HepG2 (cell line): ENCODE measurements around the gene APOD. TPM values are rescaled to one million over a fixed set of nuclear protein-coding genes. Genes with fewer than 3 reads are reported as not detected.
"Not testable (repeated sequence)": the region's sequence is repeated elsewhere in the genome, so short reads cannot be mapped to it uniquely, and the experiment has no call there.

Experiments used
- ATAC-seq: fragments of 200-7000 bp; cut with Tn5 transposase; 3 replicates; pipeline ENCODE4 v1.9.1; 2020; ENCODE audit warnings: mild to moderate bottlenecking, moderate library complexity
- BruUV-seq: library from RNA; stranded (reverse); fragments of 400-500 nt; replicated peaks from 2 replicates; lab custom pipeline; 2021; lab: Mats Ljungman, UMichigan
- CTCF ChIA-PET: fragments of 300-600 bp; formaldehyde crosslinking; extraction: SDS; loops from one replicate; lab custom pipeline; 2021; ENCODE audit warnings: low total read pairs, inconsistent platforms, low intra/inter-chr PET ratio; lab: Yijun Ruan, JAX
- POLR2A ChIA-PET: fragments of 350-600 bp; sonication (Branson Sonifier 250); formaldehyde crosslinking; loops from one replicate; lab custom pipeline; 2020; ENCODE audit warnings: antibody characterized with exemption, inconsistent platforms; lab: Yijun Ruan, JAX
- DNase-seq: peaks from one replicate; pipeline ENCODE4 v3.0.0-alpha.2; 2015; ENCODE audit warnings: low spot score
- FAIRE-seq: peaks from 3 replicates; lab custom pipeline; 2011; peaks lifted over from hg19 to GRCh38; lab: Jason Lieb, UNC
- H2AFZ ChIP-seq: one replicate; pipeline ENCODE4 v1.6.1; 2011; ENCODE audit warnings: low read length, inconsistent platforms
- H3K27ac ChIP-seq: fragments of 300-600 bp; 3 replicates; pipeline ENCODE4 v1.8.0; 2011; ENCODE audit warnings: mixed run types, mild to moderate bottlenecking, mixed read lengths, low read length, inconsistent platforms; ENCODE audit not compliant: insufficient read depth; ENCODE audit errors: extremely low read length
- H3K27me3 ChIP-seq, 2 experiments: fragments of 200-600 bp in 1 of 2; 2 replicates in 1 of 2; 3 replicates in 1 of 2; pipeline versions ENCODE4 v1.6.0 to v1.8.0; 2011; ENCODE audit warnings: low read length in 2 of 2, mild to moderate bottlenecking in 2 of 2, moderate library complexity in 2 of 2, inconsistent platforms in 1 of 2; ENCODE audit not compliant: insufficient read depth in 2 of 2, control insufficient read depth in 1 of 2
- H3K36me3 ChIP-seq, 2 experiments: fragments of 200-600 bp in 1 of 2; replicated peaks in 1 of 2; 2 replicates in 1 of 2; 3 replicates in 1 of 2; pipeline versions ENCODE4 v1.5.1 to v1.8.0; 2011; ENCODE audit warnings: low read length in 2 of 2, inconsistent platforms in 1 of 2; ENCODE audit not compliant: insufficient read depth in 2 of 2, control insufficient read depth in 1 of 2
- H3K4me1 ChIP-seq: 2 replicates; pipeline ENCODE4 v1.5.1; 2012; ENCODE audit warnings: low read length, inconsistent platforms; ENCODE audit not compliant: insufficient read depth
- H3K4me2 ChIP-seq: 2 replicates; pipeline ENCODE4 v1.6.0; 2011; ENCODE audit warnings: low read depth, low read length, inconsistent platforms
- H3K4me3 ChIP-seq, 3 experiments: fragments of 200-600 bp in 1 of 3; sonication (generic), shearing (Covaris generic) in 1 of 3; replicated peaks in 1 of 3; 2 replicates each; pipeline ENCODE4 v1.5.1; 2011 to 2016; ENCODE audit warnings: low read length in 3 of 3, inconsistent platforms in 2 of 3, low read depth in 2 of 3, mild to moderate bottlenecking in 2 of 3, control low read depth in 1 of 3, mixed read lengths in 1 of 3; ENCODE audit not compliant: insufficient read depth in 1 of 3
- H3K79me2 ChIP-seq: one replicate; pipeline ENCODE4 v1.6.1; 2011; ENCODE audit warnings: low read length, inconsistent platforms; ENCODE audit not compliant: insufficient read depth
- H3K9ac ChIP-seq: 2 replicates; pipeline ENCODE4 v1.6.0; 2011; ENCODE audit warnings: mild to moderate bottlenecking, low read depth, low read length, inconsistent platforms; ENCODE audit not compliant: insufficient read depth
- H3K9me3 ChIP-seq: 2 replicates; pipeline ENCODE4 v1.5.1; 2012; ENCODE audit warnings: mild to moderate bottlenecking, low read length
- H4K20me1 ChIP-seq: 2 replicates; pipeline ENCODE4 v1.6.0; 2011; ENCODE audit warnings: inconsistent platforms, mild to moderate bottlenecking, low read length, moderate library complexity; ENCODE audit not compliant: insufficient read depth
- ADNP ChIP-seq: sonication (generic); formaldehyde crosslinking; IDR thresholded peaks from 2 replicates; pipeline ENCODE4 v1.4.0; 2020; ENCODE audit warnings: missing genetic modification reagents
- CCAR2 ChIP-seq: fragments of 200-400 bp; formaldehyde crosslinking; optimal IDR thresholded peaks from 2 replicates; pipeline ENCODE3; 2018; ENCODE audit warnings: low read depth, mild to moderate bottlenecking, low read length, moderate library complexity
- HOXD1 ChIP-seq: sonication (generic); formaldehyde crosslinking; IDR thresholded peaks from 2 replicates; pipeline ENCODE4 v1.5.0; 2020; ENCODE audit warnings: missing genetic modification reagents
- STAG1 ChIP-seq: sonication (generic); formaldehyde crosslinking; IDR thresholded peaks from 2 replicates; pipeline ENCODE4 v1.4.0; 2020; ENCODE audit warnings: missing genetic modification reagents
- THAP9 ChIP-seq: sonication (generic); formaldehyde crosslinking; IDR thresholded peaks from 2 replicates; pipeline ENCODE4; 2020; ENCODE audit warnings: missing genetic modification reagents, mild to moderate bottlenecking, borderline replicate concordance
- ZBTB10 ChIP-seq: sonication (generic); formaldehyde crosslinking; IDR thresholded peaks from 2 replicates; pipeline ENCODE4 v1.4.0; 2020; ENCODE audit warnings: missing genetic modification reagents, borderline replicate concordance
- ZMAT5 ChIP-seq: sonication (generic); formaldehyde crosslinking; IDR thresholded peaks from 2 replicates; pipeline ENCODE4 v1.5.0; 2020; ENCODE audit warnings: mild to moderate bottlenecking, low read depth, missing genetic modification reagents, borderline replicate concordance
- ZNF720 ChIP-seq: sonication (generic); formaldehyde crosslinking; IDR thresholded peaks from 2 replicates; pipeline ENCODE4 v1.4.0; 2020; ENCODE audit warnings: missing genetic modification reagents
- WGBS: methylation state at CpG from one replicate; pipeline ENCODE4 v1.1.6; 2017; ENCODE audit warnings: low lambda C conversion rate; 5-methylcytosine and 5-hydroxymethylcytosine counted together
- in situ Hi-C: cut with HindIII; loops from 2 replicates; pipeline ENCODE4 v1.10.0; 2017; ENCODE audit warnings: low pct_unique_long_range_greater_than_20kb; ENCODE audit not compliant: extremely low pct_ligation_motif_present
- intact Hi-C: fragments of 100-400 bp; cut with micrococcal nuclease; formaldehyde crosslinking; loops from one replicate; pipeline ENCODE4 v1.10.0; 2022; ENCODE audit not compliant: unreplicated experiment
- polyA plus RNA-seq, 8 experiments: library from polyadenylated mRNA; depleted of rRNA in 3 of 8; stranded (reverse) in 7 of 8; unstranded in 1 of 8; fragments of >200 nt; fragmentation: Illumina TruSeq in 4 of 8; extraction: Trizol in 4 of 8; gene quantifications; 2 replicates each; pipeline versions ENCODE4 v1.2.1 to v1.2.3, GENCODE V29; 2011 to 2016; ENCODE audit warnings: low read depth in 4 of 8, missing spikeins in 1 of 8, mixed read lengths in 1 of 8; ENCODE audit not compliant: insufficient read depth in 1 of 8
- total RNA-seq, 5 experiments: library from RNA; depleted of rRNA; stranded (reverse); fragments of >200 nt; fragmentation: Illumina TruSeq; extraction: Trizol; gene quantifications; 2 replicates each; pipeline ENCODE4 v1.2.3, GENCODE V29; 2016; ENCODE audit warnings: low read depth in 1 of 5

The APOD gene
- total and polyA plus RNA-seq, 2 of the 13 experiments (the other 11 are each of a cell fraction or from before 2014, with no cell fraction given), result not detected

GRCh38 chr3:195609229-195609628 lies 25.5 kb upstream of the APOD start:
- ChIA-PET POLR2A (no interaction called here), CTCF (no interaction called here)
- FAIRE-seq, result no peak

GRCh38 chr3:195601785-195602184 lies 18.0 kb upstream of the APOD start:
- CTCF ChIA-PET, FAIRE-seq, in situ Hi-C loops, H3K27me3 ChIP-seq, H3K9ac ChIP-seq, H3K36me3 ChIP-seq, DNase-seq, intact Hi-C loops, BruUV-seq, H3K4me1 ChIP-seq, H2AFZ ChIP-seq, ATAC-seq, H3K27ac ChIP-seq, H3K4me3 ChIP-seq, H4K20me1 ChIP-seq, H3K79me2 ChIP-seq, H3K4me2 ChIP-seq, POLR2A ChIA-PET: not testable (repeated sequence)
- peaks cover 18% of the 10 kb centered on the region for H3K9me3 ChIP-seq
- WGBS, result 0% methylated on average over 2 of the region's 2 CpGs

More at GRCh38 chr3:195609229-195609628, 25.5 kb upstream of the APOD start:
- in situ Hi-C loops, result no loop called here
- BruUV-seq, result no TSS peak
- Histone ChIP-seq H3K4me3 (no peak overlapping the region), H3K9ac (no peak overlapping the region), H3K36me3 (no peaks in the 10 kb centered on the region), H3K9me3 (peaks cover 33% of the 10 kb centered on the region), H3K79me2 (no peaks in the 10 kb centered on the region), H3K27ac (no peak overlapping the region), H3K27me3 (peaks cover 0 to 19% of the 10 kb centered on the region in 2 experiments; a peak in 4 of 5 replicates), H3K4me1 (no peaks in the 10 kb centered on the region), H2AFZ (no peak overlapping the region), H3K4me2 (no peak overlapping the region), H4K20me1 (no peaks in the 10 kb centered on the region)
- DNase-seq (no peak), ATAC-seq (no peak)
- intact Hi-C loops, result no loop called here
- 47% methylated on average over 3 of the region's 3 CpGs for WGBS
- TF ChIP-seq ZMAT5 (CRISPR knock-in tag) (no peak), ZBTB10 (CRISPR knock-in tag) (no peak), ZNF720 (CRISPR knock-in tag) (no peak), STAG1 (CRISPR knock-in tag) (no peak), ADNP (CRISPR knock-in tag) (no peak), THAP9 (CRISPR knock-in tag) (no peak), HOXD1 (no peak), CCAR2 (no peak)
